HL-60 (cell line): Measurements from ENCODE around the gene PCYT1B.

Source experiments
- CTCF ChIP-seq: IDR thresholded peaks from one replicate; pipeline ENCODE4 v1.5.1; 2011; ENCODE audit warnings: low read length, control low read depth, inconsistent platforms; ENCODE audit not compliant: insufficient read depth
- GABPA ChIP-seq: IDR thresholded peaks from 2 replicates; pipeline ENCODE4 v1.6.1; 2012; ENCODE audit warnings: low read depth
- POLR2AphosphoS5 ChIP-seq: IDR thresholded peaks from 2 replicates; pipeline ENCODE4 v1.6.1; 2012; ENCODE audit warnings: low read depth
- REST ChIP-seq: IDR thresholded peaks from 2 replicates; pipeline ENCODE4 v1.6.1; 2012; ENCODE audit warnings: low read depth; ENCODE audit not compliant: insufficient replicate concordance
- SPI1 ChIP-seq: IDR thresholded peaks from 2 replicates; pipeline ENCODE4 v1.6.1; 2012; ENCODE audit warnings: low read depth, mild to moderate bottlenecking, borderline replicate concordance

- TF ChIP-seq CTCF: no peak
- no peak for TF ChIP-seq GABPA
- TF ChIP-seq POLR2AphosphoS5: no peak
- TF ChIP-seq REST: no peak
- no peak for TF ChIP-seq SPI1
Observed at GRCh38 chrX:24694825-24695224, 47.7 kb upstream of the PCYT1B start.
